ENCODE data around the gene C1orf94.
A peak's percentile ranks its signal among the peaks of the same experiment; 100 is the strongest.

Gene C1orf94

DNA sequence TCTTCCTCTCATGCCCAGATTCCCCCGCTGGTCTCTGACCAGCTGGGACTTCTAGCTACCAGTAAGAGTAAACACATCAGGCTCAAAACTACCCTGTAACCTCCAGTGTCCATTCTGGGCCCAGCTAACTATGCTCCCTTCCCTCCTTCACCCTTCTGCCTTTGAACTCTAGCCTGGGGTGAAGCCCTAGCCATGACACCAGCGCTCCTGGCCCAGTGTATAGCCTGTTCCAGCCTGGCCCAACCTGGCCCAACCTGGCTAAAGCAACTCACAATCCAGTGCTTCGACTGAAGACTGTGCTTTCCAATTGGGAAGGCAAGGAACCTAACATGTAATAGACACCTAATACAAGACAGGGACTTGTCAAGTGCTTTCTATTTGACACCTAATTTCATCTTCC is 39.3 kb upstream of the C1orf94 start:
- no peak overlapping the region for H3K27ac ChIP-seq (ENCODE audit: low read length)
- H3K4me1 ChIP-seq (ENCODE audit: low read length): peaks cover 16% of the 10 kb centered on the region
- H2AFZ ChIP-seq (ENCODE audit: low read depth, low read length): no peak overlapping the region
- no peak overlapping the region for H3K9ac ChIP-seq (ENCODE audit: low read length)
- no peaks in the 10 kb centered on the region for H3K79me2 ChIP-seq (ENCODE audit: low read length)
- H3K27me3 ChIP-seq (ENCODE audit: low read depth, low read length): no peaks in the 10 kb centered on the region
- no peaks in the 10 kb centered on the region for H3K9me3 ChIP-seq (ENCODE audit: insufficient read depth, low read length)
- TF ChIP-seq, protein P1, sequence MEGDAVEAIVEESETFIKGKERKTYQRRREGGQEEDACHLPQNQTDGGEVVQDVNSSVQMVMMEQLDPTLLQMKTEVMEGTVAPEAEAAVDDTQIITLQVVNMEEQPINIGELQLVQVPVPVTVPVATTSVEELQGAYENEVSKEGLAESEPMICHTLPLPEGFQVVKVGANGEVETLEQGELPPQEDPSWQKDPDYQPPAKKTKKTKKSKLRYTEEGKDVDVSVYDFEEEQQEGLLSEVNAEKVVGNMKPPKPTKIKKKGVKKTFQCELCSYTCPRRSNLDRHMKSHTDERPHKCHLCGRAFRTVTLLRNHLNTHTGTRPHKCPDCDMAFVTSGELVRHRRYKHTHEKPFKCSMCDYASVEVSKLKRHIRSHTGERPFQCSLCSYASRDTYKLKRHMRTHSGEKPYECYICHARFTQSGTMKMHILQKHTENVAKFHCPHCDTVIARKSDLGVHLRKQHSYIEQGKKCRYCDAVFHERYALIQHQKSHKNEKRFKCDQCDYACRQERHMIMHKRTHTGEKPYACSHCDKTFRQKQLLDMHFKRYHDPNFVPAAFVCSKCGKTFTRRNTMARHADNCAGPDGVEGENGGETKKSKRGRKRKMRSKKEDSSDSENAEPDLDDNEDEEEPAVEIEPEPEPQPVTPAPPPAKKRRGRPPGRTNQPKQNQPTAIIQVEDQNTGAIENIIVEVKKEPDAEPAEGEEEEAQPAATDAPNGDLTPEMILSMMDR (IDR thresholded peaks at IDR 0.05; ENCODE audit: low read depth, low read length): no peak
- TF ChIP-seq EZH2phosphoT487 (IDR thresholded peaks at IDR 0.05; ENCODE audit: low read depth): no peak
- H3K4me3 ChIP-seq (ENCODE audit: low read length): no peak overlapping the region
- no peaks in the 10 kb centered on the region for H3K36me3 ChIP-seq (replicated peaks; ENCODE audit: low read depth, low read length)
- H3K4me2 ChIP-seq (ENCODE audit: low read length): no peak overlapping the region
- no peaks in the 10 kb centered on the region for H4K20me1 ChIP-seq (ENCODE audit: insufficient read depth, low read length)

DNA sequence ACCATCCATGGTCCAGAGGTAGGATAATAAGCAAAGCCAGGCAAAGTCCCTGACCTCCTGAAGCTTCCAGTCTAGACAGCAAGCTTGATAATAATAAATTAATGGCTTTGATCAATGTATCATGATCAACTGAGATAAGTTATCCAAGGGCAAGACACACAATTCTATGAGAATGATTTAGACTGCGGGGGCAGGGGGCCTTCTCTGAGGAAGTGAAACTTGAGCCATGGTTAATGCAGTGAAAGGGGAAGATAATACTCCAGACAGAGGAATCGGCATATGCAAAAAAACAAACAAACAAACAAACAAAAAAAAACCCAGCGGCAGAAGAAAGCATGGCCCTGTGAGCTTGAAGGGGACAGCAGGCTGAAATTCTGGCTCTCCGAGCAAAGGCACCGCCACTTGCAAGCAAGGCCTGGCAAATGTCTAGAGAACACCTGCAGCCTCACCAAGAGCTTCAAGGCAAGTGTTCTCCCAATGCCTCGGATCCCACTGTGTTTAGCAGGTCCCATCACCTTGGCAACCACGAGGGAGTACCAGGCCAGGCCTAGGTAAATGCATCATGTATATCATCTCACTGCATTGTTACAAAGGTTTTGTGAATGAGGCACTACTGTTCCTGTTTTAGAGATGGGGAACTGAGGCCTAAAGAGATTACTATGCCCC is 36.6 kb upstream of the C1orf94 start:
- H3K79me2 ChIP-seq (ENCODE audit: low read length): no peaks in the 10 kb centered on the region
- H3K36me3 ChIP-seq (replicated peaks; ENCODE audit: low read depth, low read length): no peaks in the 10 kb centered on the region
- H3K4me2 ChIP-seq (ENCODE audit: low read length): peak overlapping the region; percentile 32
- no peak overlapping the region for H3K4me3 ChIP-seq (ENCODE audit: low read length)
- H3K4me1 ChIP-seq (ENCODE audit: low read length): peaks cover 18% of the 10 kb centered on the region
- H3K27ac ChIP-seq (ENCODE audit: low read length): no peak overlapping the region
- no peak overlapping the region for H2AFZ ChIP-seq (ENCODE audit: low read depth, low read length)
- no peak for TF ChIP-seq EZH2phosphoT487 (IDR thresholded peaks at IDR 0.05; ENCODE audit: low read depth)
- H3K9me3 ChIP-seq (ENCODE audit: insufficient read depth, low read length): no peaks in the 10 kb centered on the region
- no peaks in the 10 kb centered on the region for H4K20me1 ChIP-seq (ENCODE audit: insufficient read depth, low read length)
- no peak overlapping the region for H3K9ac ChIP-seq (ENCODE audit: low read length)
- H3K27me3 ChIP-seq (ENCODE audit: low read depth, low read length): no peaks in the 10 kb centered on the region

DNA sequence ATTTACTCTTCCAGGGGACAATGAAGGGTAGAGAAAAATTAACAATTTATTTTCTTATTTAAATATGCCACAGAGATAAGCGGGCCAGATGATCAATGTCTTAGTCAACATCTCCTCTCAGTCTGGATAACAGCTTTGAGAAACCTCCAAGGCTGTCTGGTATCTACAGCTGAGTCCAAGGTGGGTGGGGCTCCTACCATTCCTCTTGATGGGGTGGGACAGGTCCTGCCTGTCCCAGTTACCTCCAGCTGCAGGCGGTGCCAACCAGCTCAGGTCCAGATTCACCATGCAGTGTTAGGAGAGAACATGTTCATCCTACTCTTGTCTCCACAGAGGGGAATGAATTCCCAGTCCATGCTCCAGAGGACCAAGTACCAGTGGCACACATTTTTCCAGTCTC is 32.7 kb upstream of the C1orf94 start:
- no peaks in the 10 kb centered on the region for H3K27me3 ChIP-seq (ENCODE audit: low read depth, low read length)
- no peaks in the 10 kb centered on the region for H3K36me3 ChIP-seq (replicated peaks; ENCODE audit: low read depth, low read length)
- no peak overlapping the region for H3K27ac ChIP-seq (ENCODE audit: low read length)
- no peaks in the 10 kb centered on the region for H3K9me3 ChIP-seq (ENCODE audit: insufficient read depth, low read length)
- H3K9ac ChIP-seq (ENCODE audit: low read length): no peak overlapping the region
- H3K79me2 ChIP-seq (ENCODE audit: low read length): no peaks in the 10 kb centered on the region
- H3K4me2 ChIP-seq (ENCODE audit: low read length): no peak overlapping the region
- peaks cover 23% of the 10 kb centered on the region for H3K4me1 ChIP-seq (ENCODE audit: low read length)
- TF ChIP-seq, protein P1 (IDR thresholded peaks at IDR 0.05; ENCODE audit: low read depth, low read length): no peak
- TF ChIP-seq EZH2phosphoT487 (IDR thresholded peaks at IDR 0.05; ENCODE audit: low read depth): no peak
- H3K4me3 ChIP-seq (ENCODE audit: low read length): no peak overlapping the region
- H4K20me1 ChIP-seq (ENCODE audit: insufficient read depth, low read length): no peaks in the 10 kb centered on the region
- no peak overlapping the region for H2AFZ ChIP-seq (ENCODE audit: low read depth, low read length)

DNA sequence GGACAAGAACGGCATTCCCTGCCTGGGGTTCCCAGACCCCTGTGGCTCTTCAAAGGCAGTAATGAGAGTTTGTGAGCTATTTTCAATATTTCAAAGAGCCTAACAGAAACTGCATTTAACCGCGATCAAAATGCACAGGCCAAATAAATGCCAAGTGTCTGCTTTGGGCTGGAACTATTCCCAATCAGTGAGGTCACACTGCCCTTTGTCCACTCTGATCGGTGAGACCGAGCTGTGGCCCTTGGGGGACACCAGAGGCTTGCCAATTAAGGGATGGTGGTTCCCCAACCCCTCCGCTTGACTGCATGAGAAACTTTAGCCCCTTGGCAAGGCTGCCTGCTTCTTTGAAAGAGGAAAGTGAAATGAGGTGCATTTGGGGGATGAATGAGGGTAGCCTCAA is 31.9 kb upstream of the C1orf94 start:
- Histone ChIP-seq H2AFZ (ENCODE audit: low read depth, low read length) (no peak overlapping the region), H4K20me1 (ENCODE audit: insufficient read depth, low read length) (no peaks in the 10 kb centered on the region), H3K79me2 (ENCODE audit: low read length) (no peaks in the 10 kb centered on the region), H3K27ac (ENCODE audit: low read length) (no peak overlapping the region), H3K36me3 (replicated peaks; ENCODE audit: low read depth, low read length) (no peaks in the 10 kb centered on the region), H3K9me3 (ENCODE audit: insufficient read depth, low read length) (no peaks in the 10 kb centered on the region), H3K4me3 (ENCODE audit: low read length) (no peak overlapping the region), H3K4me1 (ENCODE audit: low read length) (peaks cover 19% of the 10 kb centered on the region), H3K9ac (ENCODE audit: low read length) (no peak overlapping the region), H3K27me3 (ENCODE audit: low read depth, low read length) (no peaks in the 10 kb centered on the region), H3K4me2 (ENCODE audit: low read length) (no peak overlapping the region)
- no peak for TF ChIP-seq EZH2phosphoT487 (IDR thresholded peaks at IDR 0.05; ENCODE audit: low read depth)
- TF ChIP-seq, protein P1 (IDR thresholded peaks at IDR 0.05; ENCODE audit: low read depth, low read length): no peak

Data from OCI-LY3 (cell line).